Hypothalamus (tissue), 51 donors: ENCODE data around the gene IDE.
A peak's percentile ranks its signal among the peaks of the same experiment; 100 is the strongest.
"Not testable (repeated sequence)": the region's sequence is repeated elsewhere in the genome, so short reads cannot be mapped to it uniquely, and the experiment has no call there.

Experiments used
- DNase-seq, 51 donors: peaks; one replicate each; lab custom pipeline; 2025; lab: John Stamatoyannopoulos, UW

IDE gene

GRCh38 chr10:92502296-92502808 is 71.5 kb downstream of the IDE start:
- no peak for DNase-seq

- DNase-seq, result no peak
Measured at GRCh38 chr10:92493362-92493761, 80.5 kb downstream of the IDE start.

GRCh38 chr10:92492748-92493240 is 81.1 kb downstream of the IDE start:
- DNase-seq, result no peak

- DNase-seq, result no peak
Measured at GRCh38 chr10:92490387-92490786, 83.5 kb downstream of the IDE start.

GRCh38 chr10:92486637-92487036 is 87.3 kb downstream of the IDE start:
- no peak for DNase-seq

- no peak for DNase-seq
Measured at GRCh38 chr10:92483539-92483938, 90.4 kb downstream of the IDE start.

GRCh38 chr10:92480413-92480812 is 93.5 kb downstream of the IDE start:
- no peak for DNase-seq

- DNase-seq, result no peak
Measured at GRCh38 chr10:92479547-92479946, 94.3 kb downstream of the IDE start.

GRCh38 chr10:92478536-92478935 is 95.4 kb downstream of the IDE start:
- DNase-seq, result no peak

- no peak for DNase-seq
Measured at GRCh38 chr10:92475357-92475868, 98.5 kb downstream of the IDE start.

GRCh38 chr10:92470026-92470425 is 103.9 kb downstream of the IDE start:
- peak in 1 of 51 donors; percentile 27 for DNase-seq

- DNase-seq, result no peak
Measured at GRCh38 chr10:92464364-92464763, 109.5 kb downstream of the IDE start.

GRCh38 chr10:92463582-92463981 is 110.3 kb downstream of the IDE start:
- DNase-seq, result no peak

GRCh38 chr10:92454955-92455354 is 118.9 kb downstream of the IDE start:
- not testable (repeated sequence) for DNase-seq

- DNase-seq, result no peak
Measured at GRCh38 chr10:92452313-92452712, 121.6 kb downstream of the IDE start.

- no peak for DNase-seq
Measured at GRCh38 chr10:92451431-92451830, 122.5 kb downstream of the IDE start.

GRCh38 chr10:92450896-92451295 is 123.0 kb downstream of the IDE start:
- no peak for DNase-seq

GRCh38 chr10:92440578-92440977 is 133.3 kb downstream of the IDE start:
- DNase-seq, result no peak

- DNase-seq, result no peak
Measured at GRCh38 chr10:92438220-92438619, 135.7 kb downstream of the IDE start.

- no peak for DNase-seq
Measured at GRCh38 chr10:92436611-92437010, 137.3 kb downstream of the IDE start.

- DNase-seq, result not testable (repeated sequence)
Measured at GRCh38 chr10:92436065-92436464, 137.8 kb downstream of the IDE start.

GRCh38 chr10:92434385-92434784 is 139.5 kb downstream of the IDE start:
- no peak for DNase-seq

- DNase-seq, result no peak
Measured at GRCh38 chr10:92432596-92432995, 141.3 kb downstream of the IDE start.
